ENCODE data around the gene CLEC1A. TPM values are rescaled to one million over a fixed set of nuclear protein-coding genes. Genes with fewer than 3 reads are reported as not detected.
"Not testable (repeated sequence)": the region's sequence is repeated elsewhere in the genome, so short reads cannot be mapped to it uniquely, and the experiment has no call there.

CLEC1A gene
- total and polyA plus RNA-seq, 2 donors (not counting 3 experiments of a cell fraction or from before 2014, with no cell fraction given): 22.0 to 24.2 TPM

- Histone ChIP-seq H3K9me3 (replicated peaks; ENCODE audit: control insufficient read depth, insufficient read depth, low read length) (no peaks in the 10 kb centered on the region), H3K36me3 (ENCODE audit: control insufficient read depth in 2 of 2, extremely low read depth in 1 of 2, insufficient read depth in 2 of 2, low read length in 2 of 2) (no peaks in the 10 kb centered on the region), H3K9me1 (replicated peaks; ENCODE audit: control insufficient read depth, extremely low read depth, insufficient read depth, low read length) (no peaks in the 10 kb centered on the region), H3K27ac (ENCODE audit: insufficient read depth, low read depth, low read length) (no peak overlapping the region), H3K4me2 (ENCODE audit: insufficient read depth, low read length) (no peak overlapping the region), H4K20me1 (replicated peaks; ENCODE audit: control insufficient read depth, extremely low read depth, insufficient read depth, low read length) (no peaks in the 10 kb centered on the region), H3K9ac (replicated peaks; ENCODE audit: extremely low read depth, insufficient read depth, low read length) (no peak overlapping the region), H3K79me2 (ENCODE audit: control insufficient read depth, insufficient read depth, low read length) (no peaks in the 10 kb centered on the region), H2AFZ (ENCODE audit: low read depth, low read length) (peak overlapping the region; percentile 86), H3K27me3 (ENCODE audit: control insufficient read depth in 2 of 2, insufficient read depth in 2 of 2, low read length in 2 of 2) (no peaks in the 10 kb centered on the region), H3K4me3 (replicated peaks in 1 of 3; ENCODE audit: insufficient read depth in 1 of 3, low read depth in 1 of 3, low read length in 3 of 3) (no peak overlapping the region), H3K4me1 (ENCODE audit: control insufficient read depth, extremely low read depth, insufficient read depth, low read length) (peaks cover 19% of the 10 kb centered on the region)
- POLR2A ChIA-PET: no interaction called here
- no peak for DNase-seq (ENCODE audit: low read depth, low spot score)
- no TSS peak for BruUV-seq (replicated peaks)
- FAIRE-seq: no peak
- intact Hi-C loops (cut with micrococcal nuclease): no loop called here
- dilution Hi-C loops (cut with MboI; ENCODE audit: extremely low pct_ligation_motif_present, low sequenced_read_pairs): no loop called here
- TF ChIP-seq FOS (IDR thresholded peaks at IDR 0.05; ENCODE audit: borderline replicate concordance, insufficient read depth, low read length) (no peak), GATA2 (IDR thresholded peaks at IDR 0.05; ENCODE audit: insufficient read depth, insufficient read length, low read depth, low read length) (no peak), JUN (IDR thresholded peaks at IDR 0.05; ENCODE audit: borderline replicate concordance, insufficient read depth, insufficient read length, low read depth) (no peak), POLR2A (IDR thresholded peaks at IDR 0.05; ENCODE audit: low read depth, low read length) (no peak)
- TF ChIP-seq, protein P1, sequence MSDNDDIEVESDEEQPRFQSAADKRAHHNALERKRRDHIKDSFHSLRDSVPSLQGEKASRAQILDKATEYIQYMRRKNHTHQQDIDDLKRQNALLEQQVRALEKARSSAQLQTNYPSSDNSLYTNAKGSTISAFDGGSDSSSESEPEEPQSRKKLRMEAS (IDR thresholded peaks at IDR 0.05; ENCODE audit: insufficient read depth, insufficient read length): no peak
- CTCF ChIA-PET: interaction anchor here (1.0 to 1.4 kb wide), 2 partner anchors 9 to 277 kb away, joined by 3 to 6 read pairs; no protein-coding TSS in a partner anchor
Measured at GRCh38 chr12:10027311-10027710, 71.5 kb downstream of the CLEC1A start.

GRCh38 chr12:10026666-10027065 is 72.1 kb downstream of the CLEC1A start:
- H2AFZ ChIP-seq (ENCODE audit: low read depth, low read length); POLR2A ChIA-PET; H3K27ac ChIP-seq (ENCODE audit: insufficient read depth, low read depth, low read length); BruUV-seq (replicated peaks); DNase-seq (ENCODE audit: low read depth, low spot score); H3K9me1 ChIP-seq (replicated peaks; ENCODE audit: control insufficient read depth, extremely low read depth, insufficient read depth, low read length); H3K4me2 ChIP-seq (ENCODE audit: insufficient read depth, low read length); H3K27me3 ChIP-seq (ENCODE audit: control insufficient read depth in 2 of 2, insufficient read depth in 2 of 2, low read length in 2 of 2); H4K20me1 ChIP-seq (replicated peaks; ENCODE audit: control insufficient read depth, extremely low read depth, insufficient read depth, low read length); H3K9ac ChIP-seq (replicated peaks; ENCODE audit: extremely low read depth, insufficient read depth, low read length); H3K9me3 ChIP-seq (replicated peaks; ENCODE audit: control insufficient read depth, insufficient read depth, low read length); H3K4me3 ChIP-seq (replicated peaks in 1 of 3; ENCODE audit: insufficient read depth in 1 of 3, low read depth in 1 of 3, low read length in 3 of 3); FAIRE-seq; intact Hi-C loops (cut with micrococcal nuclease); H3K36me3 ChIP-seq (ENCODE audit: control insufficient read depth in 2 of 2, extremely low read depth in 1 of 2, insufficient read depth in 2 of 2, low read length in 2 of 2); H3K79me2 ChIP-seq (ENCODE audit: control insufficient read depth, insufficient read depth, low read length); dilution Hi-C loops (cut with MboI; ENCODE audit: extremely low pct_ligation_motif_present, low sequenced_read_pairs): not testable (repeated sequence)
- peaks cover 19% of the 10 kb centered on the region for H3K4me1 ChIP-seq (ENCODE audit: control insufficient read depth, extremely low read depth, insufficient read depth, low read length)
- CTCF ChIA-PET: interaction anchor here (1.4 kb wide), 1 partner anchor 9 kb away, joined by 6 read pairs; no protein-coding TSS in a partner anchor

All from endothelial cell of umbilical vein (primary cell).